Measurements from ENCODE around the gene THRB. TPM values are rescaled to one million over a fixed set of nuclear protein-coding genes. Genes with fewer than 3 reads are reported as not detected.

THRB gene
- total RNA-seq, 1 donor from 2014 or later, result 0.56 TPM

DNA sequence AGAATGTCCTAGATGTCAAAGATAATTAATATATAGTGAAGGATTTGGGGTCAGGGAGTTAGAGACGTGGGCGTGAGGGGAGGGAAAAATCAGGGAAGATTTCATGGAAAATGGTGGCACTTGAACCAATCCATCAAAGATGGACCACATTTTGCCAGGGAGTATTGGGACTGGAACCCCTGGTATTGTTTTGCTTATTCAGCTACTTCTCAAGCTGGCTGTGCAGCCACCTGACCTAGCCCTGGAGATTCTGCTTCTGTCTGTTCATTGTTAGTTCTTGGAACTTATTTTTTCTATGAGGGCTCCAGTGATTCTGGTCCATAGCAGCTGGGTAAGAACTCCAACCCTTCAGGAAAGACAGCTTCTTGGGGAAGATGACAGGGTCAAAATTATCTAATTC is 3.3 kb upstream of the THRB start:
- Mint-ChIP-seq H3K4me1 (ENCODE audit: low read depth, unreplicated experiment) (peaks cover 2% of the 10 kb centered on the region), H3K9me3 (ENCODE audit: unreplicated experiment) (no peaks in the 10 kb centered on the region), H3K4me3 (ENCODE audit: unreplicated experiment) (no peak overlapping the region), H3K36me3 (ENCODE audit: unreplicated experiment) (no peaks in the 10 kb centered on the region), H3K27me3 (ENCODE audit: unreplicated experiment) (peaks cover 7% of the 10 kb centered on the region), H3K27ac (ENCODE audit: unreplicated experiment) (no peak overlapping the region)
- DNase-seq, result no peak
- TF ChIP-seq, protein P1, sequence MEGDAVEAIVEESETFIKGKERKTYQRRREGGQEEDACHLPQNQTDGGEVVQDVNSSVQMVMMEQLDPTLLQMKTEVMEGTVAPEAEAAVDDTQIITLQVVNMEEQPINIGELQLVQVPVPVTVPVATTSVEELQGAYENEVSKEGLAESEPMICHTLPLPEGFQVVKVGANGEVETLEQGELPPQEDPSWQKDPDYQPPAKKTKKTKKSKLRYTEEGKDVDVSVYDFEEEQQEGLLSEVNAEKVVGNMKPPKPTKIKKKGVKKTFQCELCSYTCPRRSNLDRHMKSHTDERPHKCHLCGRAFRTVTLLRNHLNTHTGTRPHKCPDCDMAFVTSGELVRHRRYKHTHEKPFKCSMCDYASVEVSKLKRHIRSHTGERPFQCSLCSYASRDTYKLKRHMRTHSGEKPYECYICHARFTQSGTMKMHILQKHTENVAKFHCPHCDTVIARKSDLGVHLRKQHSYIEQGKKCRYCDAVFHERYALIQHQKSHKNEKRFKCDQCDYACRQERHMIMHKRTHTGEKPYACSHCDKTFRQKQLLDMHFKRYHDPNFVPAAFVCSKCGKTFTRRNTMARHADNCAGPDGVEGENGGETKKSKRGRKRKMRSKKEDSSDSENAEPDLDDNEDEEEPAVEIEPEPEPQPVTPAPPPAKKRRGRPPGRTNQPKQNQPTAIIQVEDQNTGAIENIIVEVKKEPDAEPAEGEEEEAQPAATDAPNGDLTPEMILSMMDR (IDR thresholded peaks at IDR 0.05; ENCODE audit: partially characterized antibody, unreplicated experiment), result no peak

DNA sequence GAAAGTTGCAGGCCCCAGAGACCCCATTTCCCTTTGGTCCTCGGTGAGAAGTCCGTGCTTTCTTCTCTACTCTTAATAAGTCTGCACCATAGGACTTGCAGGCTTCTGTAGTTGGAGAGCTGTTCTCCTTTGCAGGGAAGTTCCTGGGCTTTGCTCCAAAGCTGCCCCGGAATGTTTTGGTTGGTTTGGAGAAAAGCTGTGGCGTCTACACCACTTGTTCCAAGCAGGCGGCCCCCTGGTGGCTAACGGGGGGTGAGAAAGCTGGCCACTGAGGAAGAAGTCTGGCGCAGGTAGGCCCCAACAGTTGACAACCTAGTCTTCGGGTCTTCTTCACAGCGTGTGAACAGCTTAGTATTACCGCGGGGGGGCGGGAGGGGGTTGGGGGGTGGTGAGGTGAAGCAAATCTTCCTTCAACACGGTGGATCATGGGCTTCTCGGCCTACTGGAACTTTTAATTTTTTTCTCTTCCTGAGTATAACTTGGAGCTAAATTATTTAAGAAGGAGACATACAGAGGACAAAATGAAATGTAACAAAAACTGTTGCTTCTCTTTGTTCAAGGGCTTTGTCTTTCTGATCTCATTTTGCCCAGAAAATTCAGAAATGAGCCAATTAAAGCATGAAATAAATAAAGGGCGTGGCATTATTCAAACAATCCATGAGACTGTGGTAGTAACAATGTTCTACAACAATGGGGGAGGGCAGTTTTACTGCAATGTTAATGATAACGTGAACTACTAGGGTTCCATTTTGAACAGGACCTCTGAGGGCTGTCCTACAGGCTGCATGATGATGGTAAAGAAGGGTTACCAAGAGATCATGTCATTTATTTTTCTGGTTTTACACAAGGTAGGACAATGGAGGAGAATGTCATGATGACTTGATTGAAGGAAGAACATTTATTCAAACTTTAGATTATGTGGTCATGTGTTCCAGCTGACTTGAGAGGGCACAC is 2.2 kb upstream of the THRB start:
- peak; percentile 76 for DNase-seq
- Mint-ChIP-seq H3K27me3 (ENCODE audit: unreplicated experiment) (peaks cover 7% of the 10 kb centered on the region), H3K27ac (ENCODE audit: unreplicated experiment) (no peak overlapping the region), H3K4me3 (ENCODE audit: unreplicated experiment) (no peak overlapping the region), H3K36me3 (ENCODE audit: unreplicated experiment) (no peaks in the 10 kb centered on the region), H3K9me3 (ENCODE audit: unreplicated experiment) (no peaks in the 10 kb centered on the region), H3K4me1 (ENCODE audit: low read depth, unreplicated experiment) (peaks cover 2% of the 10 kb centered on the region)
- TF ChIP-seq, protein P1 (IDR thresholded peaks at IDR 0.05; ENCODE audit: partially characterized antibody, unreplicated experiment), result peak; percentile 70

DNA sequence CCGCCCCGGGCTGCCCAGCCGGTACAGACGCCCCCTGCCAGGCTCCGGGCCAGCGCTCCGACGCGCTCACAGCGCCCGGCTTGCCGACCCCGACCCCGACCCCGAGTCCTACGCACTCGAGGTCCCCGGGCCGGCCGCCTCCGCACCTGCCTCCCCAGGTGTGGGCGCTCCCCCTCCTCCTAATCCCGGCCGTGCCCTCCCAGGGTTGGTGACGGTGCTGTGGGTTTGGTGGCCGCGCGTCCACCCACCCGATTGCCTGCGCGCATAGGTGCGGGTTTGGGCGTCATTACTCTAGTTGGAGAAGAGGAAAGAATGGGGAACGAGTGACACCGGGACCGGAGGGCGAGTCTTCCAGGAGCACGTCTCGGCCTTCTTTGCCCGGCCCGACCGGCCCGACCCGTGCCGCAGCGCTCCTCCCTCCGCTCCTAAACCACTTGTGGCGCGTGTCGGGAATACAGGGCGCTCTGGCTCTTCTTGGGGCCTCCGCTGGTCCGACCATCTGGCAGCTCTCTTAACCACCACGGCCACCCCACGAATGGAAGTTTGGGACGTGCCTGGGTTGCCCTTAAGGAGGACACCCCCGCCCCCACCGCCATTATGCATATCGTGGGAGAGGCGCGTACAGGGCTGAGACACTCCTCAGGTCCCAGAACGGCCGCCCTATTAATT is 810 bp upstream of the THRB start:
- TF ChIP-seq, protein P1 (IDR thresholded peaks at IDR 0.05; ENCODE audit: partially characterized antibody, unreplicated experiment), result peak; percentile 41
- Mint-ChIP-seq H3K9me3 (ENCODE audit: unreplicated experiment) (no peaks in the 10 kb centered on the region), H3K36me3 (ENCODE audit: unreplicated experiment) (no peaks in the 10 kb centered on the region), H3K4me1 (ENCODE audit: low read depth, unreplicated experiment) (peaks cover 2% of the 10 kb centered on the region), H3K27me3 (ENCODE audit: unreplicated experiment) (peaks cover 7% of the 10 kb centered on the region), H3K4me3 (ENCODE audit: unreplicated experiment) (peak overlapping the region; percentile 84), H3K27ac (ENCODE audit: unreplicated experiment) (no peak overlapping the region)
- DNase-seq, result peak; percentile 36

DNA sequence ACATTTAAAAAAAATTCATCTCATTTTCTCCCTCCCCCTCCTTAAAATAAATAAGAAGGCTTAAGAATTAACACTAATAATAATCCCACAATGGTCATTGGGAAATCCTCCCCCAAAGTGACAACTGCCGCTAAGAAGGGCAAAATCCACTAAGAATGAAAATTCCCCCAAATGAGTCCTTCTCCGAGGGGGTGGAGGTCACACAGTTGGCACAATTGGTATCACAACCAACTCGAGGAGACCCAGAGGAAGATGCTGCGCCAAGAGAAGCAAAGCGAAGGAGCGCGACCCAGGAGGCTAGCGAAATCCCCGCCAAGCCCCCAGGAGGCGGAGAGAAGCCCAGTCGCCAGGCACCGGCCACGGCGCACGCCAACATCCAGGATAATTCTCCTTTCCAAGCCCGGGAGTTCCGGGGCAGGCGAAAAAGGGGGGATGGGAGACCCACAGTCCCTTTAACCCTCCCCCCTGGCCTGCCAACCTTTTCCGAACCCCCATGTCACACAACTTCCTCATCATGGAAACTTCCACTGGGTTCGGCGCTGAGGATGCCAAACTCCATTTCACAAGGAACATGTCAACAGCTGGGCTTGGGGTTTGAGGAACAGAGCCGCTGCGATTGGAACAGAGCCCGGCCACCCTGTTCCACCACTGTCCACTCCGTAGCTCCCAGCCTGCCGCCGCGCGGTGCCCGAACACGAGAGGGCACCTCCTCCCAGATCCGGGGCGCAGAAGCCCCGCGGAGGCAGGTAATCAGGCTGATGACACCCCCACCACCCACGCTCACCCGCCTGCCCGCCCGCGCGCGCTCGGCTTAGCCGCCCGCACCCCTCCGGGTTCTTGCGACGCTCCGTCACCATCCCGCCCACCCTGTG is 668 bp downstream of the THRB start:
- H3K4me1 Mint-ChIP-seq (ENCODE audit: low read depth, unreplicated experiment), result peaks cover 2% of the 10 kb centered on the region

More for the DNA sequence above, 668 bp downstream of the THRB start:
- H3K27ac Mint-ChIP-seq (ENCODE audit: unreplicated experiment), result no peak overlapping the region
- H3K27me3 Mint-ChIP-seq (ENCODE audit: unreplicated experiment), result peaks cover 7% of the 10 kb centered on the region
- H3K9me3 Mint-ChIP-seq (ENCODE audit: unreplicated experiment), result no peaks in the 10 kb centered on the region
- no peaks in the 10 kb centered on the region for H3K36me3 Mint-ChIP-seq (ENCODE audit: unreplicated experiment)
- TF ChIP-seq, protein P1 (IDR thresholded peaks at IDR 0.05; ENCODE audit: partially characterized antibody, unreplicated experiment), result no peak
- peak overlapping the region; percentile 90 for H3K4me3 Mint-ChIP-seq (ENCODE audit: unreplicated experiment)
- DNase-seq, result peak; percentile 40

All from glutamatergic neuron (in vitro differentiated cells).